ENCODE measurements around the gene KCTD16. TPM values are rescaled to one million over a fixed set of nuclear protein-coding genes. Genes with fewer than 3 reads are reported as not detected.

Gene KCTD16
- total RNA-seq, 1 donor from 2014 or later: 0.37 TPM

GRCh38 chr5:144336191-144336961 lies 165.7 kb downstream of the KCTD16 start:
- Mint-ChIP-seq H3K9me3 (peaks cover 2% of the 10 kb centered on the region), H3K4me3 (no peak overlapping the region), H3K36me3 (ENCODE audit: low read depth) (no peaks in the 10 kb centered on the region), H3K27ac (ENCODE audit: unreplicated experiment) (no peak overlapping the region), H3K27me3 (ENCODE audit: low read depth) (no peaks in the 10 kb centered on the region), H3K4me1 (peaks cover 3% of the 10 kb centered on the region)
- TF ChIP-seq CTCF (conservative IDR thresholded peaks at IDR 0.05): no peak
- DNase-seq (ENCODE audit: low read depth, low spot score): no peak

- Mint-ChIP-seq H3K4me3 (no peak overlapping the region), H3K4me1 (no peaks in the 10 kb centered on the region), H3K9me3 (no peaks in the 10 kb centered on the region), H3K27me3 (ENCODE audit: low read depth) (peaks cover 2% of the 10 kb centered on the region), H3K27ac (ENCODE audit: unreplicated experiment) (no peak overlapping the region), H3K36me3 (ENCODE audit: low read depth) (no peaks in the 10 kb centered on the region)
- no peak for TF ChIP-seq CTCF (conservative IDR thresholded peaks at IDR 0.05)
- no peak for DNase-seq (ENCODE audit: low read depth, low spot score)
Observed at GRCh38 chr5:144352330-144352729, 181.7 kb downstream of the KCTD16 start.

DNA sequence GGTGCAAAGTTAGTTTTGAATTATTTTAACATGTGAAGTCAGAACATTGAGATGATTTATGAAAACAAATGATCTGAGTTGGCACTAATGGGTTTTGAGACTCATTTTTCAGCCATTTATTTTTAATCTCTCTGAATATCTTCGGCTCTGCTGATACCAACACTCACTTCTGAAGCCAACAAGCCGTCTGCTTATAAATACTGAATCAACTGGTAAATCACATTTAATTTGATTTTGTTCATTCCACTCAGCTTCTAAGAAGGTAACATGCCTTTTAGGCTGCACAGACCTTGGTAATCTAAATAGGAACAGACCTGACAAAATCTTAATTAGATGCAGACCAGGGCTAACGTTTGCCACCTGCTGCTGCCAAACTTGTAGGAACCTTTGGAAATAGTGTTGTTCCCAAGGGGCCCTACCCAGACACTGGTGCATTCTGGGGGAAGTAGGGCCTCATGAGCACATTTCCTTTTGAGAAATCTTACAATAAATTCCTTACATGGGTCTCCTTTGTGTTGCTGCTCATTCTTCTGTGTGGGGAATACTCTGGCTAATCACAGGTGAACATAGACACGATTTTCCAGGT lies 182.2 kb downstream of the KCTD16 start:
- Mint-ChIP-seq H3K36me3 (ENCODE audit: low read depth) (no peaks in the 10 kb centered on the region), H3K4me3 (no peak overlapping the region), H3K4me1 (no peaks in the 10 kb centered on the region), H3K27me3 (ENCODE audit: low read depth) (peaks cover 3% of the 10 kb centered on the region), H3K27ac (ENCODE audit: unreplicated experiment) (no peak overlapping the region), H3K9me3 (no peaks in the 10 kb centered on the region)
- no peak for DNase-seq (ENCODE audit: low read depth, low spot score)
- no peak for TF ChIP-seq CTCF (conservative IDR thresholded peaks at IDR 0.05)

DNA sequence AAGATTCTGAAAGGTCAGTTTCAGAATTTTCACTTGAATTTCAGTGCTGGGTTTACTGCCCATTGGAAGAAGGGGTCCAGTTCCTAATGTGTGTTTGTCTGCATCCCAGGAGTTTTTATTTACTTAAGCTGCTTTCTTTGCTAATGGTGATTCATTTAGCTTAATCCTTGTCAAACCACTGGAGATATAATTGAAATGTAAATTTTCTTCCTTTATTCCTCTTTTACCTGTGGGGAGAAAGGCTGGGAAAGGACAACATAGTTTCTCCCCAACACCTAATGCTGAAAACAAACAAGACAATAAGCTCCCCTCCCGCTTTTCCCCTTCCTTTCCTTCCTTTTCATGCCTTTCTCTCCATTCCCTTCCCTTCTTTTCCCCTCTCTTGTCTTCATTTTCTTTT lies 185.8 kb downstream of the KCTD16 start:
- Mint-ChIP-seq H3K4me3 (no peak overlapping the region), H3K36me3 (ENCODE audit: low read depth) (no peaks in the 10 kb centered on the region), H3K27me3 (ENCODE audit: low read depth) (peaks cover 3% of the 10 kb centered on the region), H3K27ac (ENCODE audit: unreplicated experiment) (no peak overlapping the region), H3K4me1 (no peaks in the 10 kb centered on the region), H3K9me3 (no peaks in the 10 kb centered on the region)
- no peak for TF ChIP-seq CTCF (conservative IDR thresholded peaks at IDR 0.05)
- no peak for DNase-seq (ENCODE audit: low read depth, low spot score)

- H3K9me3 Mint-ChIP-seq: no peaks in the 10 kb centered on the region
- no peak overlapping the region for H3K4me3 Mint-ChIP-seq
- TF ChIP-seq CTCF (conservative IDR thresholded peaks at IDR 0.05): no peak
- no peak overlapping the region for H3K27ac Mint-ChIP-seq (ENCODE audit: unreplicated experiment)
- no peak for DNase-seq (ENCODE audit: low read depth, low spot score)
- H3K27me3 Mint-ChIP-seq (ENCODE audit: low read depth): peaks cover 3% of the 10 kb centered on the region
- H3K36me3 Mint-ChIP-seq (ENCODE audit: low read depth): no peaks in the 10 kb centered on the region
- no peaks in the 10 kb centered on the region for H3K4me1 Mint-ChIP-seq
Observed at GRCh38 chr5:144361406-144361805, 190.7 kb downstream of the KCTD16 start.

All from neural crest cell (in vitro differentiated cells).